Stimulated activated CD8-positive, alpha-beta memory T cell treated with anti-CD3 and anti-CD28 coated beads, Interleukin-4, amount 100 ng/mL, for 1 hour (primary cell): ENCODE results near the gene MRM3.
"Not testable (repeated sequence)": the region's sequence is repeated elsewhere in the genome, so short reads cannot be mapped to it uniquely, and the experiment has no call there.

ENCODE experiments used
- DNase-seq, 2 donors: peaks; one replicate each; pipeline ENCODE4 v3.0.0-alpha.2; 2020; ENCODE audit warnings: low read depth in 2 of 2, low spot score in 1 of 2

The MRM3 gene

GRCh38 chr17:752620-753219 is 29.4 kb upstream of the MRM3 start:
- DNase-seq: no peak

GRCh38 chr17:753418-753817 is 28.7 kb upstream of the MRM3 start:
- no peak for DNase-seq

- not testable (repeated sequence) for DNase-seq
Observed at GRCh38 chr17:755319-755961, 26.7 kb upstream of the MRM3 start.

- not testable (repeated sequence) for DNase-seq
Observed at GRCh38 chr17:756010-756567, 26.1 kb upstream of the MRM3 start.

GRCh38 chr17:759964-760363 is 22.2 kb upstream of the MRM3 start:
- DNase-seq: no peak

GRCh38 chr17:760371-760770 is 21.8 kb upstream of the MRM3 start:
- DNase-seq: no peak

GRCh38 chr17:767076-767475 is 15.1 kb upstream of the MRM3 start:
- no peak for DNase-seq

- no peak for DNase-seq
Observed at GRCh38 chr17:773016-773415, 9.1 kb upstream of the MRM3 start.

GRCh38 chr17:773467-774312 is 8.5 kb upstream of the MRM3 start:
- no peak for DNase-seq

GRCh38 chr17:774313-774584 is 7.9 kb upstream of the MRM3 start:
- no peak for DNase-seq

- no peak for DNase-seq
Observed at GRCh38 chr17:778096-778495, 4.1 kb upstream of the MRM3 start.

- no peak for DNase-seq
Observed at GRCh38 chr17:784143-784542, 2.0 kb downstream of the MRM3 start.

- not testable (repeated sequence) for DNase-seq
Observed at GRCh38 chr17:785901-786300, 3.7 kb downstream of the MRM3 start.

- DNase-seq: no peak
Observed at GRCh38 chr17:787641-788221, 5.6 kb downstream of the MRM3 start.

- no peak for DNase-seq
Observed at GRCh38 chr17:788551-788950, 6.4 kb downstream of the MRM3 start.

GRCh38 chr17:789160-789840 is 7.1 kb downstream of the MRM3 start:
- no peak for DNase-seq

- DNase-seq: not testable (repeated sequence)
Observed at GRCh38 chr17:789931-790873, 8.0 kb downstream of the MRM3 start.

GRCh38 chr17:790874-791247 is 8.7 kb downstream of the MRM3 start:
- not testable (repeated sequence) for DNase-seq

GRCh38 chr17:791829-792228 is 9.7 kb downstream of the MRM3 start:
- no peak for DNase-seq

- DNase-seq: no peak
Observed at GRCh38 chr17:792277-792676, 10.1 kb downstream of the MRM3 start.
